GM21786 (cell line): Measurements from ENCODE around the gene PDE7B.
"Not testable (repeated sequence)": the region's sequence is repeated elsewhere in the genome, so short reads cannot be mapped to it uniquely, and the experiment has no call there.

ENCODE experiments used
- ATAC-seq: cut with Tn5 transposase; IDR thresholded peaks from one replicate; pipeline ENCODE4 v1.9.1; 2021; ENCODE audit not compliant: unreplicated experiment

PDE7B gene

DNA sequence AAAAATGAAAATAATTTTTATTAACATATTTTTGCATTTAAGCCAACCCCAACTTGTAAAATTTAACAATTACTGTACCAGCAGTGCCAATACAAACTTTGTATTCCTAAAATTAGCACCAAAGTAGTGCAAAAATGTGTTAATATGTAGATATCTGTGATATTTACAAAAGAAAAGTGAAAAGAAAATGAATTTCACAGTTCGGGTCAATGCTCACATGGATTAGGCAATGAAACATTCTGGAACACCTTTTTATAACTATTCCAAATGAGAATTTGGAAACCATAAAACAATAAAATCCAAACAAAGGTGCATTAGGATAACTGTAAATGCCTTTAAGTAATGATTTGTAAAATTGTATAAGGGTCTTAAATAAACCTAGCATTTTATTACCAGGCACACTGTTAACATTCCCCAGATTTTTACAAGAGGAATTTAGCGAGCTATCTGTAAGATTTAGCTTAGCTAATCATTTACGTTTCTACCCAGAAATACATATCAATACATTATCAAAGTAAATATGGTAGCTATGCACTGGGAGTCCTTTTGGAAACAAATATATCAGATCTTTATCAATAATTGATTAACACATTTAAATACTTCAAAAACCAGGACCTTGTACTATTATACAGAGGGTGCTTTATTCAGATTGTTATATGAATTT is 286.4 kb downstream of the PDE7B start:
- ATAC-seq: no peak

DNA sequence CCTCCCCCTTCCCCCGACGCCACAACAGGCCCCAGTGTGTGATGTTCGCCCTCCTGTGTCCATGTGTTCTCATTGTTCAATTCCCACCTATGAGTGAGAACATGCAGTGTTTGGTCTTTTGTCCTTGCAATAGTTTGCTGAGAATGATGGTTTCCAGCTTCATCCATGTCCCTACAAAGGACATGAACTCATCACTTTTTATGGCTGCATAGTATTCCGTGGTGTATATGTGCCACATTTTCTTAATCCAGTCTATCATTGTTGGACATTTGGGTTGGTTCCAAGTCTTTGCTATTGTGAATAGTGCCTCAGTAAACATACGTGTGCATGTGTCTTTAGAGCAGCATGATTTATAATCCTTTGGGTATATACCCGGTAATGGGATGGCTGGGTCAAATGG is 287.6 kb downstream of the PDE7B start:
- ATAC-seq: not testable (repeated sequence)

DNA sequence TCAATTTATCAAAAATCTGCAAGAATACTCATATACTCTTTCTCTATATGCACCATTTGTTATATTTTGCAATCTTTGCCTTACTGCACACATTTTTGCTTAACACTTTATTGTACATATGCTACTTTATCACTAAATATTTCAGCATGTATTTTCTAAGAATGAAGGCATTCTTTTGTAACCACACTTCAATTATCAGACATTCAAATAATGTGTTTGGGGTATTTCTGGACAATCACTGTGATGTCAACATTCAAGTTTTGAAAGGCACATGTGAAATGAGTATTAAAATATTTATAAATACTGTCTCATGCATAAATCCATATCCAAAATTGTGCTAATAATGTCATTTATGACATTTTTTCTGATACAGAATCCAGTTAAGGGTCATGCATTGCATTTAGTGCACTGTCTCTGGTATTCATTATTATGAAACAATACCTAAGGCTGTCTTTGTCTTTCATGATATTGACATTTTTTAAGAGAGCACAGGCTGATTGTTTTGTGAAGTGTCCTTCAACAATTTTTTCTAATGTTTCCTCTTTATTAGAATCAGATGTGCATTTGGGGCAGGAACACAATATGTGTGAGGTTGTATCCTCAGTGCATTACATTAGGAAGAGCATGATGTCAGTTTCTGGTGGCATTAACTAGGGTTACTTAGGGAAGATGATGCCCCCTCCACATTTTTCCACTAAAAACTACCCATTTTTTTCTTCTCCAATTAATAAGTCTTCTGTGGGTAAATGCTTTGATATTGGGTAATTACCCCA is 292.9 kb downstream of the PDE7B start:
- no peak for ATAC-seq

DNA sequence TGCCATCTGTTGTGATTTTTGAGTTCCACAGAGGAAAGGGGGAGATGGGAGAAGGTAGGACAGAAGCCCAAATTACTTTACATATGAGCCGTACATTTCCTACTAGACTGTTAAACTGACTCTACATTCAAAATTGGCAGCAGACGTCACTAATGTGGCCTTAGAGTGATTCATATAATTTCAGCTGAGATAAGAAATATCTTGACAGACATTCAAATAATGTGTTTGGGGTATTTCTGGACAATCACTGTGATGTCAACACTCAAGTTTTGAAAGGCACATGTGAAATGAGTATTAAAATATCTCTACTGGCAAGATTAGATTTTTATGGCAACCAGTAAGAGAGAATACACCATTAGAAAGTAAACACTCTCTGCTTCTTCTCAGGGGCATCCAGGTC is 294.6 kb downstream of the PDE7B start:
- ATAC-seq: no peak

GRCh38 chr6:136147342-136147741 is 295.8 kb downstream of the PDE7B start:
- no peak for ATAC-seq

GRCh38 chr6:136148051-136148450 is 296.6 kb downstream of the PDE7B start:
- ATAC-seq: no peak

- ATAC-seq: no peak
These were observed 297.0 kb downstream of the PDE7B start for GRCh38 chr6:136148523-136148922.

DNA sequence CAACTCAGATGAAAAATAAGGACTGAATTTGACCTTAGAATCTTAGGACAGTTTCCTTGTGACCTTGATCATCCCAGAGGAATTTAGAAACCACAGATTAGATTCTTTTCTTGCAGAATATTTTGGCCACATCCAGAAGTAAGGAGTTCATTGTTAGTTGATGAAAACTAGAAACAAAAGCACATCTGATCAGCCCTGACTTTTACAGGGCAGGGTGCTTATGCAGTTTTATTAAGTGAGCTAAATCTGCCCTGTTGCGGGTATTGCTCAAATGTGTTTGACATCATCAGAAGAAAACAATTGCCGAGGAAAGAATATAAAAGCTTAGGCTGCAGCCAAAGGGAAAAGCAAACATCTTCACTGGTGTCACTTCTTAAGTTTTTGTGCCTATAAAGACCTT is 297.8 kb downstream of the PDE7B start:
- ATAC-seq: no peak

GRCh38 chr6:136150961-136151360 is 299.5 kb downstream of the PDE7B start:
- no peak for ATAC-seq

DNA sequence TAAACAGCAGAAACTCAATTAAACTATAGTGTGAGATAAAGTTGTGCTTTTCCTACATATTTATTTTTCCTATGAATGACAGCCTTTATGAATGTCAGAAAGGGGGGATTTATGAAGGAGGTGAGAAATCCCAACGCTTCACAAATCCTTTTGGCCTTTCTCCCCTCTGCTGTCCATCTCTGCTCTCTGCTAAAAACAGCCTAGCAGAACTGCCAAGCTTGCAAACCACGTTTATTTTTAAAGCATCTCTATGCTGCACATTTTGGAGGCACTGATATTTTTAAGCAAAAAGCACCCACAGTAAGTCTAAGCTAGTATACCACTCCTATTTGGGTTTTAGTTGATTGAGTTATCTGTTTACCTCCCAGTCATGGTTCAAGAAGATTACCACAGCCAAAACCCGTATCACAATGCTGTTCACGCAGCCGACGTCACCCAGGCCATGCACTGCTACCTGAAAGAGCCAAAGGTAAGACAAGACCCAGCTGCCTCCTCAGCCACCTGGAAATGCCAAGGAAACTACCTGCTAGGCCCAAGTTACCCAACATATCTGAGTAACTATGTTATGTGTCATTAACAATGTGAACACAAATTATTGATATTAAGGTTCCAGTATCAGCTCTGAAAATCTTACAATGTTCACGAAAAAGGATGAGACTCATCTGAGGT is 302.3 kb downstream of the PDE7B start:
- ATAC-seq: no peak

GRCh38 chr6:136155191-136155590 is 303.7 kb downstream of the PDE7B start:
- no peak for ATAC-seq

DNA sequence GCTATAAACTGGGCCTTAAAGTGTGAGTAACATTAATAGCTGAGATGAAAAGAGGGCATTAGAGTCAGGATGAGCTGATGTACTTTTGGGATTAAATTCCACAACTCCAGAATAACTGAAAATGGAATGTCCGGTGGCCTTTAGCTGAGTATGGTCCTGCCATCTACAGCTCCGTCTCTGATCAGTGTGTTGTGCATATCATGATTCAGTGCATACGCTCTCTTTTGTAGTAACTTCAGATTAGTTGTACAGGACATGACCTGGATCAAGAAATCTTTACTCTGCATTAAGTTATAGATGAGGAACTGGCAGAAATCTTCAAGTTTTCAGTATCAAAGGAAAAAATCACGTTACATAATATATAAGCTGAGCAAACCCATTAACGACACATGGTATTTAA is 306.2 kb downstream of the PDE7B start:
- ATAC-seq: no peak

GRCh38 chr6:136158387-136158821 is 306.9 kb downstream of the PDE7B start:
- no peak for ATAC-seq

DNA sequence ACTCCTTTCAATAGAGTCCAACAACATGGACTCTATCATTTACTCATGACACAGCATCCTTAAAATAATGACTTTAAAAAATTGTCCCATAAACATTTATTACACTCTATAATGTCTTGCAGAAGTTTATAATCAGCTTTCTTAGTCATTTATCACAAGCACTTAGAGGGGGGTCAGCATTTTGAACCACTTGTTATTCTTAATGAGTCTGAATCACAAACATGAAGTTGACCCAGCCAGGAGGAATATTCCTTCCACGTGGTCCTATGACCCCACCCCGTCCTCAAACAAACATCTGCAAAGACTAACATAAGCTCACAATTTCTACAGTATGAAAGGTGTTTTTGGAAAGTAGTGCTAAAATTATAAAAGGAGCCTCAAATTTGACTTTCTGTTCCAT is 307.5 kb downstream of the PDE7B start:
- no peak for ATAC-seq

GRCh38 chr6:136160250-136160649 is 308.7 kb downstream of the PDE7B start:
- ATAC-seq: no peak

- ATAC-seq: no peak
These were observed 310.4 kb downstream of the PDE7B start for GRCh38 chr6:136161950-136162349.

- no peak for ATAC-seq
These were observed 311.8 kb downstream of the PDE7B start for GRCh38 chr6:136163260-136163659.

DNA sequence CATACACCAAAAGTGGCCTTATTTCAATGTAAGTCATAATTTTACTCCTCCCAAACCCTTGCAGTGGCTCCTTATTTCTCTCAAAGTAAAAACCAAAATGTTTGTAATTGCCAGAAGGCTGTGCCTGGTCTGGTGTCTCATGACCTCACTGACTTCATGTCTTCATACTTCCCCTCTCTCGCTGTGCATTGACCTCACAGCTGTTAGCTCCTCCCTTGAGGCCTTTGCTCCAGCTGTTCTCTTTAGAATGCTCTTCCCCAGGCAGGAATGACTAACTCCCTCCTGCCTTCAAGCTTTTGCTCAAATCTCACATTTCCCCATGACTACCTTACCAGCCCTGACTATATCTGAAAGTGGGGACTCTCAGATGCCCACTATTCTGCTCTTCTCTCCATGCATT is 315.3 kb downstream of the PDE7B start:
- no peak for ATAC-seq

DNA sequence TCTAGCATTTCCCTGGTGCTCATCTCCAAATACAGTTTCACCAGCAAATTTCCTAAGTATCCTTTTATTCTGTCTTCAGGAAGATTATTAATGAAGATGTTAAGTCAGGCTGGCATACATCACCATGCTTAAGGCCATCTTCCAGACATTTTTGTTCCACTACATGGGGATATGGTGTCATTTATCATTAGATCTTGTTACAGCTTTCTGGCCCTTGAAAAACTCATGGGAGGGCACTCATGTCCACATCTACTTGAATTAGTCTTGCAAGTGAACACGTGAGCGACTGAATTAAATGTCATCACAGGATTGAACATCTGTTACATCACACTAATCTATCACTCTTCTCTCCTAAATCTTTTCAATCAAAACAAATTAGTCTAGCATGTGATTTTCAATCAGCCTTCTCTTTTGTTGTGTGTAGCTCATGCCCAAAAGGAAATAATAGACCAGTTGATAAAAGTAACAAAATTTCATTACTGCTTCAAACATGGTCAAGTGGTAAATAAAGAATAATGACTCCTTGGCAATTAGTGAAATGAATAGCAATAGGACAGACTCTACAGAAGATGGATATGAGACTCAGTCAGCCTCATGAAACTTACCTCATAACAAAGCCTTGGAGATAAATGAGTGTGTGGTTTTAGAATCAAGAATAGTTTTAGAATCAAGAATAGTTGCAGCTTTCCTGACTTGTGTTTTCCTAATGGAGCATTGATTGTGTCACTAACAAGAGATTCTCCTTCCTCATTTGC is 318.1 kb downstream of the PDE7B start:
- ATAC-seq: no peak

DNA sequence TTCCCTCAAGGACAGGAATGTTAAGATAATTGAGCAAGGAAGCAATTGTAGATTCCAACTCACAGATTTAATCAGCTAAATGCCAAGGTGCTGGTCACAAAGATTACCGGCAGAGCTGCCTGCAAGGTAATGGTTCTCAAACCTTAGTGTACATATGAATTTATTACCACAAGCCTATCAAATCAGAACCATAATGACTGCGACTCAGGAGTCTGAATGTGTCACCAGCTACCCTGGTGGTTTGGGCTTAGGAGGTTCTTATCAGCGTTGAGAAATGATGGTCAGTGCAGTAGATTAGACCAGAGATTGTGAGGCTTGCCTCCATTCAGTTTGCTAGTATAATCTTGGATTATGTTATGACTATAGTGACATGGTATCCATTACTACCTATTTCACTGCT is 319.7 kb downstream of the PDE7B start:
- no peak for ATAC-seq
